Effector CD4-positive, alpha-beta T cell (primary cell): ENCODE results near the gene ACSF2.
A peak's percentile ranks its signal among the peaks of the same experiment; 100 is the strongest.
"Not testable (repeated sequence)": the region's sequence is repeated elsewhere in the genome, so short reads cannot be mapped to it uniquely, and the experiment has no call there.

ENCODE experiments used
- DNase-seq: peaks from one replicate; pipeline ENCODE4 v3.0.0-alpha.2; 2020
- total RNA-seq: gene quantifications from one replicate; lab custom pipeline; 2026; lab: John Stamatoyannopoulos, UW

Gene ACSF2, protein sequence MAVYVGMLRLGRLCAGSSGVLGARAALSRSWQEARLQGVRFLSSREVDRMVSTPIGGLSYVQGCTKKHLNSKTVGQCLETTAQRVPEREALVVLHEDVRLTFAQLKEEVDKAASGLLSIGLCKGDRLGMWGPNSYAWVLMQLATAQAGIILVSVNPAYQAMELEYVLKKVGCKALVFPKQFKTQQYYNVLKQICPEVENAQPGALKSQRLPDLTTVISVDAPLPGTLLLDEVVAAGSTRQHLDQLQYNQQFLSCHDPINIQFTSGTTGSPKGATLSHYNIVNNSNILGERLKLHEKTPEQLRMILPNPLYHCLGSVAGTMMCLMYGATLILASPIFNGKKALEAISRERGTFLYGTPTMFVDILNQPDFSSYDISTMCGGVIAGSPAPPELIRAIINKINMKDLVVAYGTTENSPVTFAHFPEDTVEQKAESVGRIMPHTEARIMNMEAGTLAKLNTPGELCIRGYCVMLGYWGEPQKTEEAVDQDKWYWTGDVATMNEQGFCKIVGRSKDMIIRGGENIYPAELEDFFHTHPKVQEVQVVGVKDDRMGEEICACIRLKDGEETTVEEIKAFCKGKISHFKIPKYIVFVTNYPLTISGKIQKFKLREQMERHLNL
- 9.8 reads per million, percentile 31 among the genes with 10 or more reads in this experiment for total RNA-seq

DNA sequence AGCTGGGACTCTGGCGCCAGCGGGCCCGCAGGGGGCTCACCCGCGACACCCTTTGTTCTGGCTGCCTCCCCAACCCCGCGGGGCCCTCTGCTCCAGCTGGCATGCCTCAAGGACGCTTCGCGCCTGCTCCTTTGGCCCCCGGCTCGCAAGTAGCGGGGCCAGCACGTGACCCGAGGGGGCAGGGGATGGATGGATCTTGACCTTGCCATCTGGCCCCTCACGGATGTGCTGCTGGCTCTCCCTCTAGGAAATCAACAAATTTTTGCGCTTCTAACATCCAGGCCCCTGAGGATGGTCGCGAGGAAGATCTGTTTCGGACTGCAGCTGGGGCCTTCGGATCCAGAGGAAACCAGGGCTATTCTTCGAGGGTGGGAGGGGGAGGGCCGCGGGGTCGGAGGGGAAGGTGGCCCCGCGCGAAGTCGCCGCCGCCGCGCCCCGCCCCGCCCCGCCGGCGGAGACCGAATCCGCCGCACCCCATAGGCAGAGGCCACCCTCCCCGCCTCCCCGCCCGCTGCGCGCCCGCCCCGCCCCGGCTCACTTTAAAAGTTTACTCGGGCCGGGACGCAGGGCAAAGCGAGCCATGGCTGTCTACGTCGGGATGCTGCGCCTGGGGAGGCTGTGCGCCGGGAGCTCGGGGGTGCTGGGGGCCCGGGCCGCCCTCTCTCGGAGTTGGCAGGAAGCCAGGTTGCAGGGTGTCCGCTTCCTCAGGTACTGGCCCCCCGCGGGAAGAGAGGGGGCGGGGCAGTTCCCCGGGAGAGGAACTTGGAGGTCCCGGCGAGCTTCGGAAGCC lies at the start of gene ACSF2:
Gene ACSF2 (plus strand): TSS at position 537 of the 790 bp plus-strand sequence. CDS start 44 bp downstream, at position 581.
- DNase-seq = peak; percentile 61

DNA sequence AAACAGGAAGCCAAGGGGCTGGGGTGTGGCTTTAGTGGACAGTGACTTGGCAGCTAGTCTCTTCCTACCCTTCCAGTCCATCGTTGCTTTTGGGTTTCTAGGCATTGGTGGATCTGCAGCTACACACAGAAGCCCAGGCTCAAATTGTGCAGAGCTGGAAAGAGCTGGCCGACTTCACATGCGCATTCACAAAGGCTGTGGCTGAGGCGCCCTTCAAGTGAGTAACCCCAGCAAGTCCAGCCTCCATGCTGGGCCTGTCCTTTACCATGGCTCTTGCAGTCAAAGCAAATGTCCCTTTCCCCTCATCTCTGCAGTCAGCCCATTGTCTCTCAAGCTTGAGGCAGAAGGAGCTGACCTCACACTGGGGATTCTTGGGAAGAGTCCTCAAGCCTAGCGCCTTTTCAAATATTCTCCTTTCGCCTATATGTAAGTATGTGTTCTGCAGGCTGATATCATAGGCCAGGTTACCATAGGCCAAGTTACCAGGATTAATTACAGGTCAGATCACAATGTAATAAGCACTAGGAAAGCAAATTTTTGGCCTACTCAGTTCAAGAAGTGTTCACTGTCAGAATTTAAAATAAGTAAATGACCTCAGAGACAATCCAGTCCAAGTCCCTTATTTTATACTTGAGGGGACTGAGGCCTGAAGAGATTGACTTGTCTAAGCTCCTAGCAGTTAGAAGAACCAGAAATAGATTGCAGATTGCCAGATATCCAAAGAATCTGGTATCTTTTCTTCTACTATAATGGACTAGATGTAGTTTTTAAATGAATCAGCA lies 46.5 kb upstream of the ACSF2 start:
- no peak for DNase-seq

DNA sequence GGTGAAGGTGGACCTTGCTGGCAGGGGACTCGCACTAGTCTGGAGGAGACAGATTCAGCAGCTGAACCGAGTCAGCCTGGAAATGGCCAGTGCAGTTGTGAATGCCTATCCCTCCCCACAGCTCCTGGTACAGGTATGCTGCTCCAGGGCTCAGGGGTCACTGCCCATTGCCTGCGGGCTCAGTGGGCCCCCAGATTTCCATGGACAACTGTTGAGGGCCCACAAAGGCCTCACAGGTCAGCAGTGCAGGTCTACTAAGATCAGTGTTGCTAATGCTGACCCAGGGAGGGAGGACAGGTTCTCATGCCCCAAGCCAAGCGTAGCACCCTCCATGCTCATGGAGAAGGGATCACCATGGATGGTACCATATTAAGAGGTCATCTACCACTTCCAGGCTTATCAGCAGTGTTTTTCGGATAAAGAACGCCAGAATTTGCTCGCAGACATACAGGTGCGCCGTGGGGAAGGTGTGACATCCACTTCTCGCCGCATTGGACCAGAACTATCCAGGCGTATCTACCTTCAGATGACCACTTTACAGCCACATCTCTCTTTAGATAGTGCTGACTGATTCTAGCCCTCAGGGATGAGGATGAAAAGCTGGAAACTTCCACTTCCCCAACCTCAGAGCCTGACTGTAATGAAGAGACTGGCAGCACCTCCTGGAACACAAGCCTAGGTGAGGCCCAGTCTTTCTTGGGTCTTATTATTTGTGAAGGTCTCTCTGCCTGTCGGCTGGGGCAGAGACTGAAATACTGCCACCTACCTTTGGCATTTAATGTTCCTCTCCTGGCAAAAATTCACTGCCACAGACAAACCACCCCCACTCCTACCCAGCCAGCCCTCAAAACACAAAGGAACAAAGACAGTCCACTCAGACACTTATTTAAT lies 45.4 kb upstream of the ACSF2 start:
- DNase-seq = no peak

DNA sequence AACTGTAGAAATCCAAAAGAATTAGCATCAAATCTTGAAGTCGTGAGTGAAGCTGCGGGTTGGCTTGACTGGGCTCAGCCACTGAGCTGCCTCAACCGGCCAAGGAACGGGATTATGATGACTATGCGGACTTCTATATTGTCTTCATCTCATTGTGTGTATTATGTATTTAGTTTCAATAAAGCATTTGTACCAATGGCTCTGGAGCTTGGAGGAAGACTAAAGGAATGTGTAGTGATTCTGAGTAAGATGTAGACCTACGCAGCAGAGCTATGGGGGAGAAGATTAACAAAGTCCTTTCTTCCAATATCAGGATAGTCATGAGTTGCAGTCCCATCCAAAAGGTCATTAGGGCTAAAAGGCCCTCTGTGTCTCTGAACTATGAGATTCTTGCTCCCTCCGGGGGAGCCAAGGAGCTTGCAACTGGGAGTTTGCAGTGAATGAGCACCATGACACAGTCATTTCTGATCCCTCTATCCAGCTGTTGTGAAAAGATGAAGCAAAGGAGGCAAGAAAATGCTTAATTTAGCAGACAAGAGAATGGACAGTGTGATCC lies 44.7 kb upstream of the ACSF2 start:
- DNase-seq = no peak

DNA sequence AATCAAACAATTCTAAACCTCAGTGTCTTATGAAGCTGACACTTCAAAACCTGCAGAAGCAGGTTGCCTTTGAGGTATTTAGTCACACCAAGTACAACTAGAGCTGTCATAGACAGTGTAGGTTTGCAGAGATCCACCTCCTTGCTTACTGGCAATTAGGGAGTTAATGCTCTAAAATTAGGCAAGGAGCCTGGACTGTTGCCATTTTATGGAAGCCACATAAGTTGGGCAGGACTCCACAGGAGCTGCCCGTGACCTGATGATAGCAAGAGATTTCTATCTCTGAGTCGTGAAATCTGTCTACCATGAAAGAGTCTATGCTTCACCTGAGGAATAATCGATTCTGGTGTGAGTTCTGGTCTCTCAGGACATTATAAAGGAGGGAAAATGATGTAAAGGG lies 44.1 kb upstream of the ACSF2 start:
- no peak for DNase-seq

DNA sequence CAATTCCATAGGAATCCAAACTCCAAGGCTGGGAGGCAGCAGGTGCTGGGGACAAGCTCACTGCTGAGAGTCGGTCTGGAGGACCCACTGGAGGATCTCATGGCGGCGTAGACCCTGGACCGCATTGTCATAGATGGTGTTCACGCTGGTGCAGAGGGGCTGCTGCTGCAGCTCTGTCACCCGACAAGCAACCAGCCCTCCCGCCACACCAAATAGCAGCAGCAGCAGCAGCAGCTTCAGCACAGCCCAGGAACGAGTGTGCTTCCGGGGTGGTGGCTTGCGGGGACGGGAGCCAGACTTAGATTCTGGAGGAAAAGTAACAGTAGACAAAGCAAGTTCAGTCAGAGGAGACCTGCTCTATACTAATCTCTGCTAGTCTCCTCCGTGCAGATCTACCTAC lies 43.1 kb upstream of the ACSF2 start:
- no peak for DNase-seq

DNA sequence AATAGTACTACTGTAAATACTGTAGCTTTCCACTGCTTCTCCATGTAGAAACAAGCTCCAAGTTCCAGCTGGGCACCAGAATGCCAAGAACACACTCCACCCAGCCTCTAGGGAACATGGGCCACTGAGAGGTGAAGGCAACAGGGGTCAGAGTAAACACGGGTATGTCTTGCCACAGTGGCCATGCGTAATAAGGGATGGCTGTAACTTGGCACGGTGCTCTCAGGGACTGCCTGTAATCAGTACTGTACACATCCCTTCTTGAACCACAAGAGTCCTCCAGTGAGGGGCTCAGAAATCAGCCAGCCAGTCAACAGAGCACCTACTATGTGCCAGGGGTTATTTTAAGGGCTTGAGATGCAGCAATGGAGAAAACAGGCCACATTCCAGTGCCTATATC lies 39.5 kb upstream of the ACSF2 start:
- no peak for DNase-seq

DNA sequence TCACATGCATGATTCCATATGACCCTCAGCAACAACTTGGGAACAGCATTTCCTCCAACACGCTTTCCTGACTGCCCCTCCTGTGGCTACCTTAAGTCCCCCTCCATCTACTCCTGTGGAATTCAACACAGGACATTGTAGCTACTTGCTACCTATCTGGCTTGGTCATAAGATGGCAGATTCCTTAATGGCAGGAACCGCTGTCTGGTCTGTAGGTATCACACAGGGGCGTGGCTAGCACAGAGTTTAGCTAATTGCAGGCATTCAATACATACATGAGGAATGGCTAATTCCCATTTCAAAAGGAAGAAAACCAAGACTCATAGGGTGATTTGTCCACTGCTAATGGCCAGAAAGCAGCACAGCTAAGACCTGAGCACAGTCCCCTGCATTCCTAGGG lies 37.3 kb upstream of the ACSF2 start:
- no peak for DNase-seq

DNA sequence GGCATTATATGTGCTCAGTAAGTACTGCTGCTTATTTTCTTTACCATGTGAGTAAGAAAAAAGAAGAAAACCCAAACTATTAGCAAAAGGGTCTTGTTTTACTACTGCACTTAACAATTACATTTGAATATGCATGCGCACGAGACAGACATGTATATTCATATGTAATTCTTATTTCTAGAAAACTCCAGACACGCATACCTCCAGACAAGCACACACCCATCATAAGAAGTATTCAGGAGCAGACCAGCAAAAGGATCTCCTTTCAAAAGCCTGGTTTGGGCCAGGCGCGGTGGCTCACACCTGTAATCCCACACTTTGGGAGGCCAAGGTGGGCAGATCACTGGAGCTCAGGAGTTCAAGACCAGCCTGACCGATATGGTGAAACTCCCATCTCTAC lies 36.5 kb upstream of the ACSF2 start:
- DNase-seq = no peak

DNA sequence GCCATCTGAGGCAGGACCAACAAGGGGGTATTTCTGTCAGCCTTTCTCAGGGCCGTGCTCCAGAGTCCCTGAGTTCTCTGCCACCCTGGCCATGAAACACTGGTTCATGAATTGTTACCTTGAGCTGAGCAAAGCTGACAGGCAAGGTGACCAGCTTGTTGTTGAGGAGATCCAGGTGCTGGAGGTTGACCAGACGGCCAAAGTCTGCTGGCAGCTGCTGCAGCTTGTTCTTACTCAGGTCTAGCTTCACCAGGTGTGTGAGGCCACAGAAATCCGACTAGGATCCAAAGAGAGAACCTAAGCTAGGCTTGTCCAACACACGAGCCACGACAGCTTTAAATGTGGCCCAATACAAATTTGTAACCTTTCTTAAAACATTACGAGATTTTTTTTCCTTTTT lies 33.4 kb upstream of the ACSF2 start:
- DNase-seq = no peak

DNA sequence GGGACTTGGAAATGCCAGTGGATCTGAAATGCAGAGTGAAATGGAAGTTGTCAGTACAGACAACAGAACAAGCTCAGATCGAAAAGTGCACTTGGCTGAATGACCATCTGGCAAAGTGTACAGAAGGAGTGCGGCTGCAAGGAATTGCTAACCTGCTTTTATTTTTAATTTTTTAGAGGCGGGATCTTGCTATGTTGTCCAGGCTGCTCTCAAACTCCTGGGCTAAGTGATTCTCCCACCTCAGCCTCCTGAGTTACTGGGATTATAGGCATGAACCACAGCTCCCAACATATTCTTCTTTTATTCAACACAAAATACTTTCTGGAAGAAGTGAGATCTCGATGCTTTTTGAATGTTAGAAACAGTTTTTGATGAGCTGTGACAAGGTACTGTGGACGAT lies 32.3 kb upstream of the ACSF2 start:
- DNase-seq = no peak

DNA sequence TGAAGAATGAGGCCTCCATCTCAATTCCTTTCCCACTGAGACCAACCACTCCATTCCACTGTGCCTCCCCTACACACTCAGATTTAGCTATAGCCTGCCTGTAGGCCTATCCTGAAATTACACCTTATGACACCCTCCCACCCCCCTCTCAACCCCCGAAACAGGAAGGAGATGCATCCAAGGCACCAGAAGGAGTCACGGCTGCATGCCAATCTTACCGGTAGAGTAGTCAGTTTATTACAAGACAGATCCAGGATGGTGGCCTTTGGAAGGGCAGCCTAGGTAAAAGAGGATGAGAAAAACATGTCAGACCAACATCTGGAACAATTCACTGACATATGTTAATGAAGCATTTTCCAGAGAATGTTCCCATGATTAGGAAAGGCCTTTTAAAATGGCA lies 31.3 kb upstream of the ACSF2 start:
- DNase-seq = no peak

DNA sequence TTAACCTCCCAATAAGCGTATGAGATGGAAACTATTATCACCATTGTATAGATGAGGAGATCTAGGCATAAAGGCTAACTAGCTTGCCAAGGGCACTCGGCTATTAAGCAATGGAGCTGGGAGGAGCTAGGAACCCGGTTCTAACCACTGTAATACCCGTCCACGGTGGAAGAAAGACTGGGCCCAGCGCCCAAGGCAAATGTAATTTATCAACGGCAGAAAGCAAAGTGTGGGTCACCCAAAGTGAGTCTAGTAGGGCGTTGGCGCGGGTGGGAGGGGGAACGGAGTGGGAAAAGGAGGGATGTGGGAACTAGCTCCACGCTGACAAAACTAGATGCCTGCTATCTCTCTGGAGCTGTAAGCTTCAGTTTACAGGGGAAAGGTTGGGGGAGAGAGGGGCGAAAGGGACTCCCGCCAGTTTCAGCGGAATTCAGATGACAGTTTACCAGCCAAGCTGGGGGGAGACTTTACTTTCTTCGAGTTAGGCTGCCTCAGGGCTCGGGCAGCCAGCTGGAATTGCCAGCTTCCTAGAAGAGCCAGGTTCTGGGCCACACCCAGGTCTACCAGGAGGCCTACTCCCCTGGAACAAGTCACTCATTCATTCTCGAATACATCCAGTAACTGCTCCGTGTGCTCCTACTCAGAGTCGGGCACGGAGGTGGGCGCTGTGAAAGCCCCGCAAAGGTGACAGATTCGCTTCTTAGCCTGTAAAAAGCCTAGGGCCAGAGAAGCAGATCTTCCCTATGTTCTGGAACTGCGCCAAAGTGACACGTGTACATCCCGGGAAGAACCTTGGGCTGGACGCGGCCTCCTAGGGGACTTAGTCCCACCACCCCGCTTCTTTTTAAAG lies 29.5 kb upstream of the ACSF2 start:
- DNase-seq = no peak

DNA sequence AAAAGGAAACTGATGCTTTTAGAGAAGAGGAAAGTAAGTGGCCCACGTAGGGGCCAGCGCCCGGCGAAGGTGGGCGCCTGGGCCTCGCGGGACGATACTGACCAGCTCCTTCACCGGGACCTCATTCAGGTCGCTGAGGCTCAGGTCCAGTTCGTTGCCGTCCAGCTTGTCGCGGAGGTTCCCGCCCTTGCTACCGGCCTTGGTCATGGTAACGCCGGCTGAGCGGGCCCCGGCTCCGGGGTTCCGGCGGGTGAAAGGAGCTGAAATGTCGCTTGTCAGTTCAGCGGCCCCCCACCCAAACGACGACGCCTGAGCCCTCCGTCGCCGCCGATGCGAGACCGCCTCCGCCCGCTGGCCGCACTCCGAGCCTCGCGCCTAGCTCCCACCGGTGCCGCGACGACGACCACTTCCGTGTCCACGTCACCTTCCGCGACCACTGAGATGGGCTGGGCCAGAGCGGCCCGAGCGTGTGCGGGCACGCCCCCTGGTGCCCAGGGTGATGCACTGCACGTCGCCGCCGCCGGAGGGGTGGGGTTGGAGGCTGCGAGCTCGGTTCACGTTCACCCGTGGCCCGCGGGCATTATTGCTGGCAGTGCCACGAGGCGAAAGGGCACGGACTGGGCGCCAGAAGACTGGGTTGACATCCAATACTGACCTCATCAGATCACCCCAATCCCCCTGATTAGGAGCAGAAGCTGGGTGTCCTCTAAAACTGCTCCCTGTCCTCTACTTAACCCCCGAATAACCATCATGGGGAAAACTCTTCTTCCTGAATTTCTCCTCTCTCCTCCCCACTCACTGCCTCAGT lies 28.7 kb upstream of the ACSF2 start, which contains the start of gene LRRC59:
Gene LRRC59 (minus strand): TSS at position 413 of the 808 bp plus-strand sequence. CDS start 206 bp downstream, at position 207.
- peak; percentile 89 for DNase-seq

DNA sequence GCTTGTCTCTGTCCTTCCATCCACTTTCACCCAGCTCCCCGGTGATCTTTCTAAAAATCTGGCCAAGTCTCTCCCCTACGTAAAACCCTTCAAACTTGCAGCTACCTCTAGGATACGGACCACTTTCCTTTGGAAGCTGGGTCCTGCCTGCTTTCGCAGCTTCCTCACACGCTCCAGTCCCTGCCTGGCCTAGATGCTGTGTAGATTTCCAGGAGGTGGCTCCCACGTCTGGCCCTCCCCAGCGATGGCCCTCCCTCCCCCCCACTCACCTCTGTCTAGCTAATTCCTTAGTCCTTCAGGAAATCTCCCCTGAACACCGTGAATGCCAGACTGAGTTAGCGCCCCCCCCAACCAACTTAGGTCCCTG lies 28.1 kb upstream of the ACSF2 start:
- DNase-seq = no peak

DNA sequence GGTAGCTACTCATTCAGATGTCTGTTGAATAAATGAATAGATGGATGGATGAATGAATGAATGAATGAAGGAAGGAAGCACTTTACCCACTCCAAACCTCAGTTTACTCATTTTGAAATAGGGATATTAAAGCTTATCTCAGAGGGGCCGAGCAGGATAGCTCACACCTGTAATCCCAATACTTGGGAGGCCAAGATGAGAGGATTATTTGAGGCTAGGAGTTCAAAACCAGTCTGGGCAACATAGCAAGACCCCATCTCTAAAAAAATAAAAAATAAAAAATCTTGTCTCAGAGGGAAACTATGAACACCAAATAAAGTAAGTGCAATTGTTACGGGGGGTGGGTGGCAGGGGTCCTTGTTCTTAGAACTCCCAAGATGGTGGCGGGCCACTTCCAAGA lies 27.3 kb upstream of the ACSF2 start:
- not testable (repeated sequence) for DNase-seq

DNA sequence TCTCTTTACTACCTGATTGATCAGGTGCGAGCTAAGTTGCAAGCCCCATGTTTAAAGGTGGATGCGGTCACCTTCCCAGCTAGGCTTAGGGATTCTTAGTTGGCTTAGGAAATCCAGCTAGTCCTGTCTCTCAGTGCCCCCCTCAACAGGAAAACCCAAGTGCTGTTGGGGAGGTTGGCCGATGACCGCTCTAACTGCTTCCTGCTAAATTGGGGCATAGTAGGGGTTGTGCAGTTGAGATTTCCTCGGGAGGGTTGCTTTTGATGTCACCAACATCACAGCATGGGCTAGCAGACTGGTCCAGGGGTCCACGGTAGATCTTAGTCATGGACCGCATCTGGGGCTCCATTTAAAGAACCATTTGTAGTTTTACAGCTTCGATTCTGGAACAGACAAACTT lies 26.4 kb upstream of the ACSF2 start:
- DNase-seq = not testable (repeated sequence)

DNA sequence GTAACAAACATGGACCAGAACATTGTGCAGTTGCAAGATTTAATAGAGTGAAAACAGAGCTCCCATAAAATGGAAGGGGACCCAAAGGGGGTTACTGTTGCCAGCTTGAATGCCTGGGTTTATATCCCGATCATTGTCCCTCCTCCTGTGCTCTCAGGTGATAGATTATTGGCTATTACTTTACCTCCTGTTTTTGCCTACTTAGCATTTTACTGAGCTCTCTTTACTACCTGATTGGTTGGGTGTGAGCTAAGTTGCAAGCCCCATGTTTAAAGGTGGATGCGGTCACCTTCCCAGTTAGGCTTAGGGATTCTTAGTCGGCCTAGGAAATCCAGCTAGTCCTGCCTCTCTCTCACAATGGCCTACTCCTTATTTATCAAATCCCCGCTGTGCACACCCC lies 20.7 kb upstream of the ACSF2 start:
- DNase-seq = not testable (repeated sequence)

DNA sequence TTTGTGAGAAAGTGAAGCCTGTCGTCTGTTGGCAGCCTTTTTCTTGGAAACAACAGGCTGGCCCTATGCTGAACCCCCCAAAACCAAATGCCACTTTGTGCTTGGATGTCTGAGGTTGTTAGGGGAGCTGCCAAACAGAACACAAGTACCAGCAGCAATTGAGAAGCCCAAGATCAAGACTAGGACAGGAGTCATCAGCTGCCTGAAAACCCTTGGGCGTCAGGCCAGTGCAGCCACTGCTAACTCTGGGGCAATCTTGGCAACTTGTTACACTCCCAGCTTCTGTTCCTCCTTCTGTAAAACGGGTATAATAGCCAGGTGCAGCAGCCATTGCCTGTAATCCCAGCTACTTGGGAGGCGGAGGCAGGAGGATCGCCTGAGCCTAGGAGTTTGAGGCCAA lies 19.4 kb upstream of the ACSF2 start:
- no peak for DNase-seq
